ENCODE measurements around the gene FOXE1. TPM values are rescaled to one million over a fixed set of nuclear protein-coding genes. Genes with fewer than 3 reads are reported as not detected.

Gene FOXE1
- polyA plus RNA-seq (2012; ENCODE audit: insufficient read depth, insufficient read length), result not detected

DNA sequence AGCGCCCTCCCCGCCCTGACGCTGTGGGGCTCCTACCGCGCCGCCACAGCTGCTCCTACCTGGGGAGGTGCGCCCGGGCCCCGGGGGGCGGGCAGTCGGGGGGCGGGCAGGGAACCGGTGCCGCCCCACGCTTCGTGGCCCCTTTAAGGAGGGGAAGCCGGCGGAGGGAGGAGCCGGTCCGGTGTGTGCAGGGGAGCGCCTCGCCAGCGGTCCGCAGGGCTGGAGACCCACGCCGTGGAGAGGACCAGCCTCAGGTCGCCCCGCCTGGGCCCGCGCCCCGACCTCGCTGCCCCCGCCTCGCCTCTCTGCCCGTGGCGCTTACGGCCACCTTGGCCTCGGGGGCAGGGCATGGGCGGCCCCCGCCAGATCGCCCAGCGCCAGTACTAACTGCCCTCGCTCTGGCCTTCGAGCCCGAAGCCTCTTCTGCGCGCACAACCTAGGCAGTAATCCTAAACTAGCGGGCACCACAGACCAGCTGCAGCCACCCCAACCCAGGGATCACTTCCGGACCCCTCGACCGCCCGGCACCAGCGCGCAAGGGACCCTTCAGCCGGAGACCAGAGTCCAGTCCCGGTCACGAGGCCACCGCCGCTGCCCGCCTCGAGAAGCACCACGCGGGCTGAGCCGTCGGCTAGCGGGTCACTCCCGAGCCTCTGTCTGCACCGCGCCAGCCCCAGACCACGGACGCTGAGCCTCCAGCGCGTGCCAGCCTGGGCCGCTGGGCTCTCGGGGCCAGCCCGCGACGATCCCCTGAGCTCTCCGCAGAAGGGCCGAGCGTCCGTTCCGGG is at the start of gene FOXE1:
Gene FOXE1, plus strand, starts transcription at position 171 of the 788 bp plus-strand sequence. CDS start 689 bp downstream, outside the sequence.
- DNase-seq (ENCODE audit: low read depth, low spot score), result no peak
- no peak within 1 kb of the TSS for H3K4me3 ChIP-seq (ENCODE audit: low read length)

- DNase-seq (ENCODE audit: low read depth, low spot score), result no peak
- peak overlapping the region; percentile 50 for H3K4me3 ChIP-seq (ENCODE audit: low read length)
Observed at GRCh38 chr9:97804059-97804365, 49.0 kb upstream of the FOXE1 start.

DNA sequence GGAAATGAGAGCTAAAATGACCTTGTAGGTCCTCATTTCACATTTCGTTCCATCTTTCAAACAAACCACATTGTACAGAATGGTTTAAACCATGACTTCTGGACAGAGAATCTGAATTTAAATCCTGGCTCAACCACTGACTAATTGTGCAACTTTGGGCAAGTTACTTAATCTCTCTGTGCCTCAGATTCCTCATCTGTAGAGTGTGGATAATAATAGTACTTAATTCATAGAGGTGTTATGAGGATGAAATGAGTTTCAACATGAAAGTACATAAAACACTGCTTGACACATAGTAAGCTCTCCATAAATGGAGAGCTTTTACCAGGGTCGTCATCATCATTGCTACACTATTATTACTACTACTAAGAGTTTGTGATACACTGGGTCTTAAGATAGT is 46.3 kb upstream of the FOXE1 start:
- DNase-seq (ENCODE audit: low read depth, low spot score), result no peak

DNA sequence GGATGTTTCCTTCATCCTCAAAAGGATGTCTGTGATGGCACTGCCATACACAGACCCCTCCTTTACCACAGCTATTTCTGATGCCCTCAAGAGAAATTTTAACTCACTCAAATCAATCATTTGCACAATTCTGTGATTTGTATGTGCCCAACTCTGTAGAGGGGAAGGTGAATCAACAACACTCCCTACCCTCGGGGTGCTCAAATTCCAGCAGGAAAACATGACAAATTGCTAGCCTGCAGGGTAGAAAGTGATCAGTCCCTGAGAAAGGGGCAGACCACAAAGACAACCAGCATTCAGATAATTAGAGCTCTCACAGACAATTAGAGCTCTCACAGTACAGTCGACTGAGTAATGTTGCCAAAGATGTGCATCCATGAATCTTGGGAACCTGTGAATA is 45.3 kb upstream of the FOXE1 start:
- no peak for DNase-seq (ENCODE audit: low read depth, low spot score)
- no peak overlapping the region for H3K4me3 ChIP-seq (ENCODE audit: low read length)

More for the DNA sequence above, 46.3 kb upstream of the FOXE1 start:
- H3K4me3 ChIP-seq (ENCODE audit: low read length), result no peak overlapping the region

DNA sequence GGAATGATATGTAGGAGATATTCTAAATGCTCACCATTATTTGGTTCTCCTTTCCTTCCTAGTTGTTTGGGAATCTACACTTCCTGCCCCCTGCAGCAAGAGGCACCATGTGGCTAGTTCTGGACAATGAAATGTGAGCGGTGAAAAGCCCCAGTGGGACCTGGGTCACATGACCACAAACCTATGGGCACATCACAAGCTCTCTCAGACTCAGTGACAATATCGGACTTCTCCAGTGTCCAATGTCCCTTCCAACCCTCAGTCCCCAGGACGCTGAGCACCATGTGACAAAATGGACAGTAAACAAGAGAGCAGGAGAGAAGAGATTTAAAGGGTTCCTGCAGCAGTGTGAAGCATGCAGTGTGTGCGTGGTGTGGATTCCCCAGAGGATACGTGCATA is 44.6 kb upstream of the FOXE1 start:
- no peak overlapping the region for H3K4me3 ChIP-seq (ENCODE audit: low read length)
- no peak for DNase-seq (ENCODE audit: low read depth, low spot score)

DNA sequence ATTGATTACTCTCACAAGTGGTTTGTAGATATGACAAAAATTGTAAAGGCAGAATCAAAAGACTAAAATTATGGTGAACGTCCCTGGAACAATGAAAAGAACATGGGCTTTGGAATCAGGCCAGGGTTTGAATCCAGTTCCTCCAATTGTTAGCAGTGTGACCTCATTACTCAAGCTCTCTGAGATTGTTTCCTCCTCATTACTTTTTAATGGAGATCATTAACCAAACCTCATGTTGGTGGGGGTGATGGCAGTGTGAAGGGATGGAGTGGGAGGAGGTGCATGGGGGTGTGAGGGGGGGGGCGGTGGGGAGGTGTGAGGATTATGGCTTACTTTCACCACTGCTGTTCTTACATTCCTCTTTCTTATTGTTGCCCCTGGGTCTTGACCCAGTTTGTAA is 44.1 kb upstream of the FOXE1 start:
- H3K4me3 ChIP-seq (ENCODE audit: low read length), result no peak overlapping the region
- no peak for DNase-seq (ENCODE audit: low read depth, low spot score)

- DNase-seq (ENCODE audit: low read depth, low spot score), result no peak
- no peak overlapping the region for H3K4me3 ChIP-seq (ENCODE audit: low read length)
Observed at GRCh38 chr9:97809666-97810344, 43.2 kb upstream of the FOXE1 start.

- H3K4me3 ChIP-seq (ENCODE audit: low read length), result no peak overlapping the region
- DNase-seq (ENCODE audit: low read depth, low spot score), result no peak
Observed at GRCh38 chr9:97811533-97812246, 41.3 kb upstream of the FOXE1 start.

DNA sequence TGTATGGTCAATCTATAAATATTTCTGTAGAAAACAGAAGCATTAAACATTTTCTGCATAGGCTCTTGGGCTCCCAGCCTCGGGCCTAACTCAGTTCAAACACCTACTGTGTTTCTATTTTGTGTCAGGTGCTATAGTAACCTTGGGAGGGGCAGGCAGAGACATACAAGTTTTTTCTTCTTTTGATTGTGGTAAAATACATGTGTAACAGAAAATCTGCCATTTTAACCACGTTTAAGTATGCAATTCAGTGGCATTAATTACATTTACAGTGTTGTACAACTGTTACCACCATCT is 40.8 kb upstream of the FOXE1 start:
- no peak overlapping the region for H3K4me3 ChIP-seq (ENCODE audit: low read length)

DNA sequence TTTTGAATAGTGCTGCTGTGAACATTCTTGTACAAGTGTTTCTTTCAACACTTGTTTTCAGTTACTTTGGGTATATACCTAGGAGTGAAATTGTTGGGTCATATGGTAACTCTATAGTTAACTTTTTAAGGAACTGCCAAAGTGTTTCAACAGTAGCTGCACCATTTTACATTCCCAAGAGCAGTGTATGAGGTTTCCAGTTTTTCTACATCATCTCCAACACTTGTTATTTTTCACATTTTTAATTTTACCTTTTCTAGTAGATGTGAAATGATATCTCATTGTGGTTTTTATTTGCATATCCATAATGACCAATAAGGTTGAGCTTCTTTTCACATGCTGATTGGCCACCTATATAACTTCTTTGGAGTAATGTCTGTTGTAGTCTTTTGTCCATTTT is 40.0 kb upstream of the FOXE1 start:
- no peak for DNase-seq (ENCODE audit: low read depth, low spot score)
- H3K4me3 ChIP-seq (ENCODE audit: low read length), result no peak overlapping the region

More for the DNA sequence above, 40.8 kb upstream of the FOXE1 start:
- DNase-seq (ENCODE audit: low read depth, low spot score), result no peak

GRCh38 chr9:97819735-97820134 is 33.3 kb upstream of the FOXE1 start:
- no peak overlapping the region for H3K4me3 ChIP-seq (ENCODE audit: low read length)
- DNase-seq (ENCODE audit: low read depth, low spot score), result no peak

DNA sequence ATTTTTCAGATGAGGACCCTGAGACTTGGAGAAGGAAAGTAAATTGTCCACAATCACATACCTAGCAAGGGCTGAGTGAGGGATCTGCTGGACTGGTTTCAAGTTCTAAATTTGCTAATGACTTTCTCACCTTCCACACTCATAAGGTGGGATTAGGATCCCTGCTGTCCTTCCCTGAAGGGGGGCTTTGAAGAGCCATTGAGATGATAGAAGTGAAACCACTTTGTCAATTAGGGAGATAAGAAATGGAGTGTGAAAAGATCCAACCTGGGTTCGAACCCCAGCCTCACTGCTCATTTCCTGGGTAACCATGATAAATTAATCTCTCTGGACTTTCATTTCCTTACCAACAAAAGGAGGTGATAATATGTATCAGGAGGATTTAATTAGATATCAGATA is 32.7 kb upstream of the FOXE1 start:
- no peak overlapping the region for H3K4me3 ChIP-seq (ENCODE audit: low read length)
- no peak for DNase-seq (ENCODE audit: low read depth, low spot score)

DNA sequence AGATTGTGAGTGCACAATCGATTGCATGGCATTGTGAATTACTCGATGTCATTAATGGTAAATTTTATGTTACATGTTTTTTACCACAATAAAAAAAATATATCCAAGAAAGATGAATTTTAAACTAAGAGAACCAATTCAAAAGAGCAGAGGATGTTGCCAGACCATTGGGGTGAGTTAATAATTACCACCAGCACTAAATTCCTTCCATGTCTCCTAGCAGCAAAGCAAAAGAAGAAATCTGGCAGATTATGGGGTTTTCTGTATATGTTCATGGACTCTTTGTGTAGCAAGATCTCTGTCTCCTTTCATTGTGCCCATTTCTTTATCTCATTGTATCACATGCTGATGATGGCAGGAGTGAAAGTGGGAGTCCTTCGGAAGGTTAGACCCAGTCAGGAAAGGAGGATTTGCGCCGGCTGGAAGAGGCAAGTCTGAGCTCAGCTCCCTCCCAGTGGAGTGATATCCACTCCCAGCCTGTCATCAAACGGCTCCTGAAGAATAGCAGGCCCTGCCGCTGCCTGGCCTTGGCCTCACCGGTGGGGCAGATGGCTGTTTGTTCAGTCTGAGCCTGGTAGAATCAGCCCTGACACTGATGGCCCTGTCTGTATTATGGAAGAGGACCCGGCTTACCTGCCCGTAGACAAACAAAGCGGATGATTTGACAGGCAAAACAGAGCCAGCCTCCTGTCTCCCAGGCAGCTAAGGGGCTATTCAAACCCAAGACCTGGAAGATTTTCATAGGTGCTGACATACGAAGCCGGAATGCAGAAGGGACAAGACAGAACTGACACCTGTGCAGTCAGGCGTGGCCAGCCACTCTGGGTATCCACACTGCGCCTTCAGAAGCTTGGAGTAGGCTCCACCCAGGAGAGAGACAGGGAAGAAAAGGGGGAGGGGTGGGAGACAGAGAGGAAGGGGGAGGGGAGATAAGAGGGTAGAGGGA is 21.9 kb upstream of the FOXE1 start:
- DNase-seq (ENCODE audit: low read depth, low spot score), result no peak

DNA sequence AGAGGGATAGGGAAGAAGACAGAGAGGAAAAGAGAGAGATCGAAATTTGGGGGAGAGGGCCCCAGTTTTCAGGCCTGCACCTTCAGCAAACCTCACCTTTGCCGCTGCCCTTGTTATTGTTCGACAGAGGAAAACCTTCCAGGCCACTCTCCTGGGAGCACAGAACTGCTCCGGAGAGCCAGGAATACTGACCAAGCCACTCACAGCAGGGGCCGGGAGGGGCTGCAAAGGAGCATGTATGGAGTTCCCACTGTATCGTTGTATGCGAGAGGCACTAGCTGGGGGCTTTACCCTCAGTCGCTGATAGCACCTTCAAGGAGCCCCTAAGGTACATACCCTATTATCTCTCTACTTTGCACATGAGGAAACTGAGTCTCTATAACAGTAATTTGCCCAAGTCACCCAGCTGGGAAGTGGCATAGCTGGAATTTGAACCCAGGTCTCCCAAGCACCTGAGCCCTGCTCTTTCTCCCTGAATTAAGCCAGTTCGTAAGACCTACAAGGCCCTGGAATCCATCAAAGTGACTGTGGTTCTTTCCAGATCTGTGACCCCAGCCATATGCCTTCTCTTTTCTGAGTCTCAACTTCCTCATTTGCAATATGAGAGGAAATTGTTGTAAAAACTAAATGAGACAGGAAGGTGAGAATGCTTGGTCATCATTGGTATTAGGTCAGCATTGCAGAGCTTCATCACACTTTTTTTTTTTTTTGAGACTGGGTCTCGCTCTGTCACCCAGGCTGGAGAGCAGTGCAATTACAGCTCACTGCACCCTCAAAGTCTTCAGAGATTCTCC is 21.0 kb upstream of the FOXE1 start:
- no peak for DNase-seq (ENCODE audit: low read depth, low spot score)
- no peak overlapping the region for H3K4me3 ChIP-seq (ENCODE audit: low read length)

More for the DNA sequence above, 21.9 kb upstream of the FOXE1 start:
- no peak overlapping the region for H3K4me3 ChIP-seq (ENCODE audit: low read length)

DNA sequence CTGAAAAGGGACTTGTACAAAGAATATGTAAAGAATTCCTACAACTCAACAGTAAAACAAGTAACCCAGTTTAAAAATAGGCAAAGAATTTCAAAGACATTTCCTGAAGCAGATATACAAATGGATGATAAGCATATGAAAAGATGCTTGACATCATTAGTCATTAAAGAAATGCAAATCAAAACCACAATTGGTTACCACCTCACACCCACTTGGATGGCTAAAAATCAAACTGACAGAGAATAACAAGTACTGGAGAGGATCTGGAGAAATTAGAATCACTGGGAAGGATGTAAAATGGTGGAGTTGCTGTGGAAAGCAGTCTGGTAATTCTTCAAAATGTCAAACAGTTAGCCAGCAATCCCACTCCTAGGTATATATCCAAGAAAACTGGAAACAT is 12.5 kb upstream of the FOXE1 start:
- DNase-seq (ENCODE audit: low read depth, low spot score), result no peak

DNA sequence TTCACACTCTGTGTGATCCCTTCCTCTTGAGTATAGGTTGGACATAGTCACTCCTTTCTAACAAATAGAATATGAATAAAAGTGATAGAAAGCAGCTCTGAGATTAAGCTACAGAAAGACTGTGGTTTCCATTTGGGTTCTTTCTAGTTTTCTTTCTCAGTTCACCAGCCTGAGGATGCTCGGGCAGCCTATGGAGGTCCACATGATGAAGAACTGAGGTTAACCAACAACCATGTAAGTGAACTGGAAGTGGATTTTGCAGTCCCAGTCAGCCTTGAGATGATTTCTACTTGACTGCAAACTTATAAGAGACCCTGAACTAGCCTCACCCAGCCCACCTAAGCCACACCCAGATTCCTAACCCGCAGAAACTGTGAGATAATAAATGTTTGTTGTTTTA is 10.1 kb upstream of the FOXE1 start:
- no peak for DNase-seq (ENCODE audit: low read depth, low spot score)
- H3K4me3 ChIP-seq (ENCODE audit: low read length), result no peak overlapping the region

More for the DNA sequence above, 12.5 kb upstream of the FOXE1 start:
- no peak overlapping the region for H3K4me3 ChIP-seq (ENCODE audit: low read length)

GRCh38 chr9:97845130-97845529 is 7.9 kb upstream of the FOXE1 start:
- no peak for DNase-seq (ENCODE audit: low read depth, low spot score)
- H3K4me3 ChIP-seq (ENCODE audit: low read length), result no peak overlapping the region

DNA sequence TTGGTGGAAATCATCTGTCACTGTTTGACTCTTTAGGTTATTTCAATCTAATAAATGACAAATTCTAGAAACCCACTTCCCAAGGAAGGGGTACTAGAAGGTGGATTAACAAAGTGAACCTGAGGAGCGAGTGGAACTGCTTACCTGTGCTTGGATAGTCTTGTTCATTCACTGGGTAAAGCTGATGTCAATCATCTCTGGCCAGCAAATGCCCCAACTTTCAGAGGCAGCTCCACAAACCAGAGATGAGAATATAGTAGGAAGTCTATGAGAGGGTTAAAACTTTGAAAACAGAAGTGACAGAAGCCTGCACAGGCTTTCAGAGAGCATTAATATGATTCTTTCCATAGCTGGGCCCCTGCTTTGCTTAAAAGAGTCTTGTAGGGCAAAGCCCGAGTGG is 7.3 kb upstream of the FOXE1 start:
- no peak for DNase-seq (ENCODE audit: low read depth, low spot score)
- H3K4me3 ChIP-seq (ENCODE audit: low read length), result no peak overlapping the region

DNA sequence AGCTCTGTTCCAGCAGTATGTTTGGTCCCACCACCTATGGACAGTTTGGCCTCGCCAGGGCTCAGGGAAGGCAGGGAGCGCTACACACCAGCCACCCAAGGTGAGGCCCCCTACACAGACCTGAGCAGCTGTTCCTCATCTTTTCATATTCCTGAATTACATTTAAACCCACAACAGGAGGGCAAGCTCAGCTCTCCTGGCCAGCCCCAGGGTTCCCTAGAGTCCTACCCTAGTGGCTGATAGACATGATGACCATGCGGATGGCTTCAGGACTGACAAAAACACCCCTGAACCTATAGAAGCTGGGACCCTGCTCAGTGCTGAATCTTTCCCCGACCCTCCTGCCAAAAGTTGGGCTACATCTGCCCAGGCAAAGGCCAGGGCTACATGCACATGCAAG is 6.7 kb upstream of the FOXE1 start:
- no peak for DNase-seq (ENCODE audit: low read depth, low spot score)
- H3K4me3 ChIP-seq (ENCODE audit: low read length), result no peak overlapping the region

Data from Jurkat, Clone E6-1 (cell line).